Spleen (tissue), 11 donors: Measurements from ENCODE around the gene RIPK3. TPM values are rescaled to one million over a fixed set of nuclear protein-coding genes. Genes with fewer than 3 reads are reported as not detected.

Experiments used
- polyA plus RNA-seq, 3 donors: library from polyadenylated mRNA; stranded (reverse); fragments of 200-250 nt; gene quantifications; one replicate each; pipeline ENCODE4 v1.2.1, GENCODE V29; 2013
- small RNA-seq, 4 donors: library from RNA; depleted of rRNA; stranded (forward); fragments of <200 nt; gene quantifications; one replicate each; pipeline ENCODE3, GENCODE V24; 2016
- total RNA-seq, 7 donors: library from RNA; depleted of rRNA in 3 of 7; stranded (reverse); fragments of >200 nt in 3 of 7; fragmentation: NEBNext Ultra II Directional in 4 of 7; extraction: Animal tissue kit (Norgen Biotek cat#: 25700) in 4 of 7; gene quantifications; one replicate each; pipeline versions ENCODE4 v1.1.0 to v1.2.1, GENCODE V29; 2016 to 2021
- donor health status: healthy with polysubstance abuse.
- donor health status: DM: no; HTN: no; CAD: no; lungs with moderate emphysema.
- donor health status: DM: no; HTN: no; CAD: no.
- donor health status: Bipolar disorder and iron deficiency.
- donor health status: healthy.
- donor health status: DM: no; HTN: no; CAD: no.
- donor health status: DM: yes; HTN: yes; CAD: no.

RIPK3 gene
- total and polyA plus RNA-seq, 10 donors, result 14.0 to 42.4 (median 28.4) TPM

Small RNA genes lying within 50 kb of the gene (small RNA-seq; reads per million reads assigned to genes)
- gene RF00026, result 0 reads per million in 4 donors

Other genes with a start within 250 kb of the RIPK3 start
Only the 30 nearest of the 33 such genes appear.
- 1 to 10 TPM; 2.0 to 7.8 (median 4.2) TPM for gene NRL, start 225.0 kb downstream of the RIPK3 start, total RNA-seq
- gene NRL, start 225.0 kb downstream of the RIPK3 start, polyA plus RNA-seq, result 1 to 10 TPM; 2.7 to 4.7 (median 3.7) TPM
- 10 to 100 TPM in 2 of 7 donors, 1 to 10 TPM in 5; 3.7 to 12.9 (median 9.0) TPM for gene FITM1, start 209.3 kb downstream of the RIPK3 start, total RNA-seq
- gene FITM1, start 209.3 kb downstream of the RIPK3 start, polyA plus RNA-seq, result 1 to 10 TPM; 4.6 to 9.6 (median 8.3) TPM
- 100 to 1,000 TPM; 157 to 303 (median 247) TPM for gene PSME1, start 203.8 kb downstream of the RIPK3 start, total RNA-seq
- gene PSME1, start 203.8 kb downstream of the RIPK3 start, polyA plus RNA-seq, result 100 to 1,000 TPM; 349 to 441 (median 364) TPM
- 10 to 100 TPM; 17.7 to 27.3 (median 19.9) TPM for gene EMC9, start 198.4 kb downstream of the RIPK3 start, total RNA-seq
- gene EMC9, start 198.4 kb downstream of the RIPK3 start, polyA plus RNA-seq, result 10 to 100 TPM; 25.4 to 50.6 (median 48.5) TPM
- 100 to 1,000 TPM in 5 of 7 donors, 10 to 100 TPM in 2; 80.0 to 295 (median 189) TPM for gene PSME2, start 193.4 kb downstream of the RIPK3 start, total RNA-seq
- 100 to 1,000 TPM; 337 to 509 (median 433) TPM for gene PSME2, start 193.4 kb downstream of the RIPK3 start, polyA plus RNA-seq
- gene RNF31, start 192.5 kb downstream of the RIPK3 start, total RNA-seq, result 100 to 1,000 TPM in 3 of 7 donors, 10 to 100 TPM in 4; 61.9 to 113 (median 96.9) TPM
- 100 to 1,000 TPM in 2 of 3 donors, 10 to 100 TPM in 1; 56.5 to 148 (median 122) TPM for gene RNF31, start 192.5 kb downstream of the RIPK3 start, polyA plus RNA-seq
- gene IRF9, start 178.7 kb downstream of the RIPK3 start, total RNA-seq, result 100 to 1,000 TPM; 122 to 265 (median 218) TPM
- 100 to 1,000 TPM in 2 of 3 donors, 10 to 100 TPM in 1; 85.8 to 166 (median 118) TPM for gene IRF9, start 178.7 kb downstream of the RIPK3 start, polyA plus RNA-seq
- 10 to 100 TPM; 23.5 to 51.6 (median 38.0) TPM for gene REC8, start 167.9 kb downstream of the RIPK3 start, total RNA-seq
- gene REC8, start 167.9 kb downstream of the RIPK3 start, polyA plus RNA-seq, result 10 to 100 TPM; 23.6 to 48.0 (median 43.1) TPM
- gene IPO4, start 151.2 kb downstream of the RIPK3 start, total RNA-seq, result 10 to 100 TPM; 20.0 to 49.7 (median 29.9) TPM
- 10 to 100 TPM; 10.0 to 14.7 (median 10.4) TPM for gene IPO4, start 151.2 kb downstream of the RIPK3 start, polyA plus RNA-seq
- 10 to 100 TPM; 30.4 to 53.6 (median 37.3) TPM for gene TM9SF1, start 144.6 kb downstream of the RIPK3 start, total RNA-seq
- gene TM9SF1, start 144.6 kb downstream of the RIPK3 start, polyA plus RNA-seq, result 10 to 100 TPM in 1 of 3 donors, 1 to 10 TPM in 2; 4.7 to 12.7 (median 7.9) TPM
- 1 to 10 TPM in 1 of 7 donors, under 1 TPM in 4, not detected in 2; 0.44 to 1.4 (median 0.61) TPM for gene TSSK4, start 134.3 kb downstream of the RIPK3 start, total RNA-seq
- gene TSSK4, start 134.3 kb downstream of the RIPK3 start, polyA plus RNA-seq, result not detected
- 10 to 100 TPM; 53.3 to 71.7 (median 61.9) TPM for gene CHMP4A, start 126.5 kb downstream of the RIPK3 start, total RNA-seq
- gene CHMP4A, start 126.5 kb downstream of the RIPK3 start, polyA plus RNA-seq, result 100 to 1,000 TPM; 106 to 149 (median 132) TPM
- 10 to 100 TPM; 11.0 to 25.5 (median 17.6) TPM for gene MDP1, start 123.9 kb downstream of the RIPK3 start, total RNA-seq
- gene MDP1, start 123.9 kb downstream of the RIPK3 start, polyA plus RNA-seq, result 10 to 100 TPM; 30.2 to 39.6 (median 33.6) TPM
- 100 to 1,000 TPM in 6 of 7 donors, 10 to 100 TPM in 1; 98.6 to 137 (median 122) TPM for gene NEDD8, start 107.6 kb downstream of the RIPK3 start, total RNA-seq
- gene NEDD8, start 107.6 kb downstream of the RIPK3 start, polyA plus RNA-seq, result 100 to 1,000 TPM; 164 to 237 (median 228) TPM
- gene GMPR2, start 107.1 kb downstream of the RIPK3 start, total RNA-seq, result 10 to 100 TPM; 57.0 to 85.6 (median 82.6) TPM
- gene GMPR2, start 107.1 kb downstream of the RIPK3 start, polyA plus RNA-seq, result 10 to 100 TPM; 42.2 to 57.9 (median 50.3) TPM
- 100 to 1,000 TPM in 3 of 7 donors, 10 to 100 TPM in 4; 61.8 to 121 (median 99.5) TPM for gene TINF2, start 97.4 kb downstream of the RIPK3 start, total RNA-seq
- gene TINF2, start 97.4 kb downstream of the RIPK3 start, polyA plus RNA-seq, result 10 to 100 TPM; 55.7 to 60.8 (median 57.4) TPM
- gene TGM1, start 76.8 kb downstream of the RIPK3 start, total RNA-seq, result 1 to 10 TPM; 1.4 to 4.8 (median 2.8) TPM
- gene TGM1, start 76.8 kb downstream of the RIPK3 start, polyA plus RNA-seq, result 1 to 10 TPM; 1.7 to 3.5 (median 2.3) TPM
- gene RABGGTA, start 68.4 kb downstream of the RIPK3 start, total RNA-seq, result 10 to 100 TPM; 41.7 to 63.0 (median 48.6) TPM
- 10 to 100 TPM; 22.5 to 46.7 (median 41.4) TPM for gene RABGGTA, start 68.4 kb downstream of the RIPK3 start, polyA plus RNA-seq
- 10 to 100 TPM; 29.9 to 56.1 (median 34.0) TPM for gene DHRS1, start 40.2 kb downstream of the RIPK3 start, total RNA-seq
- 10 to 100 TPM; 22.0 to 38.2 (median 30.3) TPM for gene DHRS1, start 40.2 kb downstream of the RIPK3 start, polyA plus RNA-seq
- 10 to 100 TPM; 16.8 to 26.9 (median 22.9) TPM for gene NOP9, start 40.1 kb downstream of the RIPK3 start, total RNA-seq
- 10 to 100 TPM in 1 of 3 donors, 1 to 10 TPM in 2; 4.5 to 12.1 (median 5.2) TPM for gene NOP9, start 40.1 kb downstream of the RIPK3 start, polyA plus RNA-seq
- 100 to 1,000 TPM in 2 of 7 donors, 10 to 100 TPM in 5; 54.0 to 145 (median 88.8) TPM for gene CIDEB, start 32.0 kb downstream of the RIPK3 start, total RNA-seq
- 10 to 100 TPM; 31.0 to 33.6 (median 31.4) TPM for gene CIDEB, start 32.0 kb downstream of the RIPK3 start, polyA plus RNA-seq
- 10 to 100 TPM in 6 of 7 donors, 1 to 10 TPM in 1; 9.2 to 32.3 (median 18.1) TPM for gene LTB4R2, start 29.9 kb downstream of the RIPK3 start, total RNA-seq
- gene LTB4R2, start 29.9 kb downstream of the RIPK3 start, polyA plus RNA-seq, result 1 to 10 TPM in 2 of 3 donors, under 1 TPM in 1; 0.83 to 4.0 (median 1.3) TPM
- gene LTB4R, start 28.5 kb downstream of the RIPK3 start, total RNA-seq, result 10 to 100 TPM; 20.9 to 50.4 (median 35.8) TPM
- 10 to 100 TPM; 13.9 to 28.6 (median 28.6) TPM for gene LTB4R, start 28.5 kb downstream of the RIPK3 start, polyA plus RNA-seq
- gene ADCY4, start 4.9 kb downstream of the RIPK3 start, total RNA-seq, result 100 to 1,000 TPM in 1 of 7 donors, 10 to 100 TPM in 6; 34.4 to 114 (median 68.7) TPM
- gene ADCY4, start 4.9 kb downstream of the RIPK3 start, polyA plus RNA-seq, result 10 to 100 TPM; 13.0 to 53.5 (median 34.0) TPM
- 10 to 100 TPM; 10.7 to 29.2 (median 20.2) TPM for gene NFATC4, start 28.2 kb upstream of the RIPK3 start, total RNA-seq
- gene NFATC4, start 28.2 kb upstream of the RIPK3 start, polyA plus RNA-seq, result 100 to 1,000 TPM in 1 of 3 donors, 10 to 100 TPM in 2; 51.1 to 145 (median 99.9) TPM
- 10 to 100 TPM in 5 of 7 donors, 1 to 10 TPM in 2; 4.7 to 18.0 (median 12.0) TPM for gene NYNRIN, start 59.0 kb upstream of the RIPK3 start, total RNA-seq
- gene NYNRIN, start 59.0 kb upstream of the RIPK3 start, polyA plus RNA-seq, result 1 to 10 TPM in 2 of 3 donors, under 1 TPM in 1; 0.87 to 2.7 (median 2.2) TPM
- gene CBLN3, start 89.7 kb upstream of the RIPK3 start, total RNA-seq, result 10 to 100 TPM in 4 of 7 donors, 1 to 10 TPM in 3; 4.3 to 21.7 (median 13.7) TPM
- 10 to 100 TPM in 1 of 3 donors, 1 to 10 TPM in 2; 5.8 to 13.8 (median 6.8) TPM for gene CBLN3, start 89.7 kb upstream of the RIPK3 start, polyA plus RNA-seq
- 10 to 100 TPM; 65.5 to 90.6 (median 72.2) TPM for gene KHNYN, start 90.0 kb upstream of the RIPK3 start, total RNA-seq
- 10 to 100 TPM; 10.9 to 35.2 (median 14.0) TPM for gene KHNYN, start 90.0 kb upstream of the RIPK3 start, polyA plus RNA-seq
- 10 to 100 TPM; 48.2 to 87.8 (median 63.7) TPM for gene SDR39U1, start 102.8 kb upstream of the RIPK3 start, total RNA-seq
- gene SDR39U1, start 102.8 kb upstream of the RIPK3 start, polyA plus RNA-seq, result 100 to 1,000 TPM in 2 of 3 donors, 10 to 100 TPM in 1; 94.6 to 146 (median 124) TPM
- not detected for gene CMA1, start 168.3 kb upstream of the RIPK3 start, total RNA-seq
- gene CMA1, start 168.3 kb upstream of the RIPK3 start, polyA plus RNA-seq, result under 1 TPM in 1 of 3 donors, not detected in 2; 0.09 TPM